ENCODE results near the gene SREBF1. TPM values are rescaled to one million over a fixed set of nuclear protein-coding genes. Genes with fewer than 3 reads are reported as not detected.

The SREBF1 gene
- total and polyA plus RNA-seq, 4 donors: 68.4 to 134 (median 80.7) TPM

- ATAC-seq (ENCODE audit: insufficient read depth, low FRiP score) (no peak), DNase-seq (no peak)
- 93 to 94% methylated on average over 25 of the region's 25 CpGs for WGBS, 2 donors
- H3K9me3 ChIP-seq (ENCODE audit: control insufficient read depth in 4 of 4, insufficient read depth in 3 of 4, low read length in 3 of 4): no peaks in the 10 kb centered on the region
- H3K27ac ChIP-seq (ENCODE audit: low read depth in 1 of 2, low read length in 1 of 2): no peak overlapping the region
- H3K36me3 ChIP-seq (ENCODE audit: control insufficient read depth in 4 of 4, insufficient read depth in 4 of 4, low read length in 4 of 4): peaks cover 0 to 57% (median 3%) of the 10 kb centered on the region in 4 donors
- no peak overlapping the region for H3K4me3 ChIP-seq
- H3K27me3 ChIP-seq (ENCODE audit: control insufficient read depth in 3 of 3, insufficient read depth in 3 of 3, low read length in 2 of 3): no peaks in the 10 kb centered on the region
- peaks cover 0 to 35% (median 9%) of the 10 kb centered on the region in 5 donors for H3K4me1 ChIP-seq (ENCODE audit: control insufficient read depth in 5 of 5, insufficient read depth in 5 of 5, low read length in 5 of 5)
- no peak for TF ChIP-seq CTCF (IDR thresholded peaks at IDR 0.05; ENCODE audit: control extremely low read depth, extremely low read depth)
- no peak overlapping the region for H3K9ac ChIP-seq (ENCODE audit: insufficient read depth in 1 of 2, low read length in 2 of 2)
These were observed 23.6 kb downstream of the SREBF1 start for GRCh38 chr17:17813055-17813724.

- DNase-seq (peak; percentile 74 to 82 (median 80)), ATAC-seq (ENCODE audit: insufficient read depth, low FRiP score) (peak; percentile 56)
- no peaks in the 10 kb centered on the region for H3K27me3 ChIP-seq (ENCODE audit: control insufficient read depth in 3 of 3, insufficient read depth in 3 of 3, low read length in 2 of 3)
- peak overlapping the region in 1 of 2 donors; percentile 34 for H3K27ac ChIP-seq (ENCODE audit: low read depth in 1 of 2, low read length in 1 of 2)
- H3K9me3 ChIP-seq (ENCODE audit: control insufficient read depth in 4 of 4, insufficient read depth in 3 of 4, low read length in 3 of 4): no peaks in the 10 kb centered on the region
- peaks cover 3 to 53% (median 3%) of the 10 kb centered on the region in 4 donors for H3K36me3 ChIP-seq (ENCODE audit: control insufficient read depth in 4 of 4, insufficient read depth in 4 of 4, low read length in 4 of 4)
- H3K4me3 ChIP-seq: no peak overlapping the region
- H3K9ac ChIP-seq (ENCODE audit: insufficient read depth in 1 of 2, low read length in 2 of 2): no peak overlapping the region
- peak; percentile 91 for TF ChIP-seq CTCF (IDR thresholded peaks at IDR 0.05; ENCODE audit: control extremely low read depth, extremely low read depth)
- 61 to 66% methylated on average over 59 of the region's 59 CpGs for WGBS, 2 donors
- peaks cover 0 to 35% (median 9%) of the 10 kb centered on the region in 5 donors for H3K4me1 ChIP-seq (ENCODE audit: control insufficient read depth in 5 of 5, insufficient read depth in 5 of 5, low read length in 5 of 5)
These were observed 24.4 kb downstream of the SREBF1 start for GRCh38 chr17:17812211-17813054.

GRCh38 chr17:17811381-17812210 is 25.2 kb downstream of the SREBF1 start:
- Histone ChIP-seq H3K4me3 (no peak overlapping the region), H3K27me3 (ENCODE audit: control insufficient read depth in 3 of 3, insufficient read depth in 3 of 3, low read length in 2 of 3) (no peaks in the 10 kb centered on the region), H3K36me3 (ENCODE audit: control insufficient read depth in 4 of 4, insufficient read depth in 4 of 4, low read length in 4 of 4) (peaks cover 1 to 44% (median 5%) of the 10 kb centered on the region in 4 donors), H3K27ac (ENCODE audit: low read depth in 1 of 2, low read length in 1 of 2) (peak overlapping the region in 1 of 2 donors; percentile 41), H3K9me3 (ENCODE audit: control insufficient read depth in 4 of 4, insufficient read depth in 3 of 4, low read length in 3 of 4) (no peaks in the 10 kb centered on the region), H3K4me1 (ENCODE audit: control insufficient read depth in 5 of 5, insufficient read depth in 5 of 5, low read length in 5 of 5) (peaks cover 0 to 35% (median 9%) of the 10 kb centered on the region in 5 donors), H3K9ac (ENCODE audit: insufficient read depth in 1 of 2, low read length in 2 of 2) (no peak overlapping the region)
- no peak for ATAC-seq (ENCODE audit: insufficient read depth, low FRiP score)
- peak; percentile 82 to 91 (median 91) for DNase-seq
- 46 to 59% methylated on average over 15 of the region's 15 CpGs for WGBS, 2 donors
- TF ChIP-seq CTCF (IDR thresholded peaks at IDR 0.05; ENCODE audit: control extremely low read depth, extremely low read depth): no peak

All from lung (tissue), 12 donors.